HepG2 (cell line): ENCODE data around the gene NUP107.

ENCODE experiments used
- CTCF ChIP-seq: sonication (generic); formaldehyde crosslinking; IDR thresholded peaks from 2 replicates; pipeline ENCODE4 v1.5.0; 2020; ENCODE audit warnings: mild to moderate bottlenecking, missing genetic modification reagents, moderate library complexity
- SMC3 ChIP-seq: IDR thresholded peaks from 2 replicates; pipeline ENCODE4 v1.6.1; 2011; ENCODE audit warnings: low read length, improper control_type of control experiment
- TBX2 ChIP-seq: sonication (generic); formaldehyde crosslinking; IDR thresholded peaks from 2 replicates; pipeline ENCODE4 v1.5.0; 2020; ENCODE audit warnings: missing genetic modification reagents, mild to moderate bottlenecking, borderline replicate concordance

GRCh38 chr12:68750506-68750905, 63.7 kb downstream of the NUP107 start:
- TF ChIP-seq TBX2 (no peak), CTCF (CRISPR knock-in tag) (no peak), SMC3 (no peak)
